K562 (cell line): ENCODE measurements around the gene PNKD. TPM values are rescaled to one million over a fixed set of nuclear protein-coding genes. Genes with fewer than 3 reads are reported as not detected.
A peak's percentile ranks its signal among the peaks of the same experiment; 100 is the strongest.

Source experiments
- CC2D1A ChIP-seq: fragments of 450-650 bp; IDR thresholded peaks from 2 replicates; pipeline ENCODE4 v1.6.1; 2017; ENCODE audit warnings: mild to moderate bottlenecking
- CHCHD3 ChIP-seq: fragments of 250-450 bp; sonication (Bioruptor Pico); IDR thresholded peaks from 2 replicates; pipeline ENCODE4 v2.1.2; 2022; ENCODE audit warnings: mild to moderate bottlenecking
- DPF2 ChIP-seq: fragments of 450-650 bp; IDR thresholded peaks from 2 replicates; pipeline ENCODE4 v1.6.1; 2016
- KAT2B ChIP-seq: IDR thresholded peaks from one replicate; pipeline ENCODE4 v1.6.1; 2012; ENCODE audit warnings: low read depth, mild to moderate bottlenecking, control low read depth, inconsistent platforms, low read length, moderate library complexity
- KLF6 ChIP-seq: fragments of 250-450 bp; sonication (Bioruptor Pico); IDR thresholded peaks from 2 replicates; pipeline ENCODE4 v1.4.0; 2020; ENCODE audit warnings: mild to moderate bottlenecking, moderate library complexity, borderline replicate concordance
- LARP7 ChIP-seq: fragments of 450-650 bp; IDR thresholded peaks from 2 replicates; pipeline ENCODE4 v1.6.1; 2016
- MLLT1 ChIP-seq, 2 experiments: fragments of 450-650 bp; IDR thresholded peaks; 2 replicates each; pipeline ENCODE4 v1.6.1; 2016
- MTF1 ChIP-seq: fragments of 250-450 bp; sonication (Bioruptor Pico); IDR thresholded peaks from 2 replicates; pipeline ENCODE4 v1.9.0; 2021; ENCODE audit warnings: moderate library complexity, mild to moderate bottlenecking, inconsistent platforms, borderline replicate concordance
- NFE2L1 ChIP-seq: fragments of 450-650 bp; IDR thresholded peaks from 2 replicates; pipeline ENCODE4 v1.6.1; 2016; ENCODE audit warnings: missing genetic modification characterization, low read depth, mild to moderate bottlenecking, missing compliant biosample characterization, moderate library complexity, borderline replicate concordance
- PATZ1 ChIP-seq: fragments of 250-450 bp; sonication (Bioruptor Pico); IDR thresholded peaks from 2 replicates; pipeline ENCODE4 v1.5.0; 2020; ENCODE audit warnings: mild to moderate bottlenecking, borderline replicate concordance
- POU5F1 ChIP-seq: fragments of 150-350 bp; IDR thresholded peaks from 2 replicates; pipeline ENCODE4 v1.6.1; 2014; ENCODE audit warnings: borderline replicate concordance, low read length, low read depth, mild to moderate bottlenecking; ENCODE audit not compliant: partially characterized antibody
- RAD21 ChIP-seq, 2 experiments: fragments of 250-450 bp in 1 of 2; fragments of 450-650 bp in 1 of 2; sonication (Bioruptor Pico) in 1 of 2; formaldehyde crosslinking in 1 of 2; IDR thresholded peaks in 1 of 2; conservative IDR thresholded peaks in 1 of 2; 2 replicates each; pipeline versions ENCODE4 v1.4.0 to v1.8.0; 2020 to 2022; ENCODE audit warnings: mild to moderate bottlenecking in 2 of 2, moderate library complexity in 1 of 2
- SLC30A9 ChIP-seq: fragments of 250-450 bp; sonication (Bioruptor Pico); IDR thresholded peaks from 2 replicates; pipeline ENCODE4 v1.8.0; 2022; ENCODE audit warnings: mild to moderate bottlenecking, moderate library complexity
- TAF9B ChIP-seq: fragments of 450-650 bp; IDR thresholded peaks from 2 replicates; pipeline ENCODE4 v1.6.1; 2018; ENCODE audit warnings: mild to moderate bottlenecking; ENCODE audit not compliant: partially characterized antibody
- U2AF2 ChIP-seq: fragments of 200-400 bp; formaldehyde crosslinking; optimal IDR thresholded peaks from 2 replicates; pipeline ENCODE3; 2017; ENCODE audit warnings: low read depth, mild to moderate bottlenecking, low read length
- UBTF ChIP-seq, 2 experiments: IDR thresholded peaks; 2 replicates each; pipeline ENCODE4 v1.6.1; 2012; ENCODE audit warnings: improper control_type of control experiment in 2 of 2, low read depth in 2 of 2, low read length in 2 of 2, borderline replicate concordance in 1 of 2
- USF2 ChIP-seq: sonication (generic); formaldehyde crosslinking; IDR thresholded peaks from 2 replicates; pipeline ENCODE4 v1.5.0; 2020; ENCODE audit warnings: missing genetic modification reagents
- XRCC3 ChIP-seq: fragments of 450-650 bp; IDR thresholded peaks from 2 replicates; pipeline ENCODE4 v1.6.1; 2017; ENCODE audit warnings: mild to moderate bottlenecking, moderate library complexity
- ZBTB49 ChIP-seq: sonication (generic); formaldehyde crosslinking; IDR thresholded peaks from 2 replicates; pipeline ENCODE4 v1.8.0; 2022; ENCODE audit warnings: missing genetic modification reagents, mild to moderate bottlenecking, borderline replicate concordance
- ZNF143 ChIP-seq: sonication (generic); formaldehyde crosslinking; IDR thresholded peaks from 2 replicates; pipeline ENCODE4 v1.9.0; 2022; ENCODE audit warnings: mild to moderate bottlenecking, missing genetic modification reagents
- polyA plus RNA-seq, 8 experiments: library from polyadenylated mRNA; depleted of rRNA in 4 of 8; stranded (reverse) in 5 of 8; unstranded in 3 of 8; fragments of >200 nt; fragmentation: Nextera tagmentation in 2 of 8; fragmentation: Illumina TruSeq in 1 of 8; extraction: Ambion mirVana in 2 of 8; extraction: Trizol in 1 of 8; gene quantifications; 2 replicates each; pipeline versions ENCODE4 v1.2.1 to v1.2.3, GENCODE V29; 2011 to 2014; ENCODE audit warnings: inconsistent platforms in 1 of 8, missing spikeins in 1 of 8
- total RNA-seq, 7 experiments: library from RNA; depleted of rRNA in 6 of 7; stranded (reverse); fragments of >200 nt in 6 of 7; fragmentation: Illumina TruSeq in 2 of 7; extraction: Trizol in 2 of 7; gene quantifications; 2 replicates each; pipeline versions ENCODE4 v1.2.1 to v1.2.3, GENCODE V29; 2011 to 2021; ENCODE audit warnings: low replicate concordance in 1 of 7

The PNKD gene
- total and polyA plus RNA-seq, 9 of the 15 experiments (the other 6 are each of a cell fraction or from before 2014, with no cell fraction given) = 26.0 to 105 (median 60.1) TPM

- no peak for TF ChIP-seq UBTF (IDR thresholded peaks at IDR 0.05; ENCODE audit: borderline replicate concordance in 1 of 2, low read depth in 2 of 2, low read length in 2 of 2)
- TF ChIP-seq CC2D1A = no peak
- TF ChIP-seq SLC30A9 = no peak
- no peak for TF ChIP-seq TAF9B
- TF ChIP-seq DPF2 = peak; percentile 75
- no peak for TF ChIP-seq RAD21 (CRISPR knock-in tag; conservative IDR thresholded peaks at IDR 0.05 in 1 of 2, IDR thresholded peaks at IDR 0.05 in 1 of 2)
- TF ChIP-seq KAT2B = no peak
- no peak for TF ChIP-seq KLF6 (CRISPR knock-in tag)
- no peak for TF ChIP-seq ZBTB49 (CRISPR knock-in tag)
- TF ChIP-seq LARP7 = no peak
- no peak for TF ChIP-seq PATZ1 (CRISPR knock-in tag)
- no peak for TF ChIP-seq CHCHD3 (CRISPR knock-in tag)
- TF ChIP-seq USF2 = no peak
- TF ChIP-seq MLLT1 (IDR thresholded peaks at IDR 0.05) = no peak
- no peak for TF ChIP-seq POU5F1
- no peak for TF ChIP-seq U2AF2
- TF ChIP-seq XRCC3 = no peak
- no peak for TF ChIP-seq NFE2L1 (tag)
- no peak for TF ChIP-seq ZNF143 (CRISPR knock-in tag)
- no peak for TF ChIP-seq MTF1 (CRISPR knock-in tag)
Observed at GRCh38 chr2:218393750-218394290, 123.5 kb downstream of the PNKD start (continued).
